Effector CD4-positive, alpha-beta T cell (primary cell): ENCODE results near the gene FLRT2. TPM values are rescaled to one million over a fixed set of nuclear protein-coding genes. Genes with fewer than 3 reads are reported as not detected.

ENCODE experiments used
- DNase-seq: peaks from one replicate; pipeline ENCODE4 v3.0.0-alpha.2; 2020
- total RNA-seq: gene quantifications from one replicate; lab custom pipeline; 2026; lab: John Stamatoyannopoulos, UW

FLRT2 gene
- total RNA-seq: not detected

DNA sequence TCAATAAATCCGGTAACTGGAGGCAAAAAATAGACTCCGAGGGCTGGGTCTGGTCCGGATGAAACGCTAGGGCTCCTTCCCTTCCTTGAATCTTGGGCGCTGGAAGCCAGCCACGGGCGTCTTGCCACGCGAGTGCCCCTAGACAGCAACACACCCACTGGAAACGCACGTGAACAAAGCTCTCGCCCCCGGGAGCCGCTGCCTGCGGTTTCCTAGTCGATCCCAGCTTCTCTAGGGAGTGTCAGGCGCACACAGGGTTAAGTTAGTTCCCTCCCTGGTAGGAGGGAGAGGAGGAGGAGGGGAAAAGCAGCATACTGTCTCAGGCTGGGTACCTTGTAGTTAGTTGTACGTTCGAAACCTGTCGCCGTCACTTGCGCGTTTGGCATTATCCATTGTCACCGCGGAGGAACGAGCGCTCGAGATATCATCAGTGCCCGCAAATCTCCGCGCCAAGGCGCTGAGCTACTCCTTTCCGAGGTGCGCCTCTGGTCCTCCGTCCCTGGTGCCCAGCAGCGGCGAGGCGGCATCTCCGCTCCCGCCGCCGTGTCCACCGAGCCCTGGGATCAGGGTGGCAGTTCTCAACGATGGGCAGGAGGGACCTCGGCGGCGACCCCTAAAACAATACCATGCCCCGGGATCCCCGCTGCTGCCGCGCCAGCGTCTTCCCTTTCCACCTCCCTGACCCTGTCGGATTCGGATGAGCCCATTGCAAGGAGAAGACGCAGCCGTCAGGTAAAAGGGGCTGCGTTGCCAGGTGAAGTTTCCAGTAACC lies at the start of gene FLRT2:
TSS of gene FLRT2 (plus strand) at position 342 of the 772 bp plus-strand sequence. CDS start 91,371 bp downstream, outside the sequence.
- DNase-seq: no peak

- DNase-seq: no peak
These were observed 48.5 kb upstream of the FLRT2 start for GRCh38 chr14:85481471-85481870.

DNA sequence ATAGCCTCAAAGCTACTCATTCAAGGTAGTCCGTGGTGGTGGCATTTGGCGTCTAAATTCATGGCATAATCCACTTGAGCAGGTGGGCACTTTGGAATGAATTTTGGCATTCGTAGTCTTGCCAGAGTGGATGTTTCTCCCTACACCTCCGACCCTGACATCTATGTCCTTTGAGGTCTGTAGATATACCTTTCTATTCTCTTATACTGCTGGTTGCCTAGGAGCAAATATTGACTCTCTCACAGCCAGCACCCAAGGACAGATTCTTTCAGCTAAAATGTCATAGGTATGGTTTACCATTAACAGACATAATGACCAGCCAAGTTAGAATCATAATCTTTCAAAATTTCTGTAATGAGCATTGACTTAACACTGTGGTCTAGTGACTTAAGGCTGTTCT lies 47.4 kb upstream of the FLRT2 start:
- DNase-seq: no peak

DNA sequence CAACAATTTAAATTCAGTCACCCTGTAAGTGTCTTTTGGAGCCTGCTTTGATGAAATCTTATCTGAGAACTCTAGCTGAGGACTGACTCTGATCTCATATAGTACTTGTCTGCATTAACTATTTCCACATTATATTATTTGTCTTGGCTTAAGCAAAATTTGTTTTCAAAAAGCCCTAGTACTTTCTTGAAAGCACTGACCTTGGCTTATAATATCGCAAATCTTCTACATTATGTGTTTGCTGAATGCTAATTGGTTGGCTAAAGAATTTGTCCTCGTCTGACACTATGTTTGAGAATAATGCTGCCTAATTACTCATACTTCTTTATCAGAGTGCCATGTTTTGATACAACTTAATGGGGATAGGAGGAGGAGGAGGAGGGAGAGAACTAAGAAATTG lies 46.9 kb upstream of the FLRT2 start:
- no peak for DNase-seq

- no peak for DNase-seq
These were observed 46.3 kb upstream of the FLRT2 start for GRCh38 chr14:85483652-85484051.

GRCh38 chr14:85487215-85487614 lies 42.7 kb upstream of the FLRT2 start:
- no peak for DNase-seq

- DNase-seq: no peak
These were observed 28.2 kb upstream of the FLRT2 start for GRCh38 chr14:85501751-85502150.

- no peak for DNase-seq
These were observed 21.1 kb upstream of the FLRT2 start for GRCh38 chr14:85508863-85509262.

- DNase-seq: no peak
These were observed 17.5 kb upstream of the FLRT2 start for GRCh38 chr14:85512451-85512850.

- no peak for DNase-seq
These were observed 15.5 kb upstream of the FLRT2 start for GRCh38 chr14:85514487-85514886.

DNA sequence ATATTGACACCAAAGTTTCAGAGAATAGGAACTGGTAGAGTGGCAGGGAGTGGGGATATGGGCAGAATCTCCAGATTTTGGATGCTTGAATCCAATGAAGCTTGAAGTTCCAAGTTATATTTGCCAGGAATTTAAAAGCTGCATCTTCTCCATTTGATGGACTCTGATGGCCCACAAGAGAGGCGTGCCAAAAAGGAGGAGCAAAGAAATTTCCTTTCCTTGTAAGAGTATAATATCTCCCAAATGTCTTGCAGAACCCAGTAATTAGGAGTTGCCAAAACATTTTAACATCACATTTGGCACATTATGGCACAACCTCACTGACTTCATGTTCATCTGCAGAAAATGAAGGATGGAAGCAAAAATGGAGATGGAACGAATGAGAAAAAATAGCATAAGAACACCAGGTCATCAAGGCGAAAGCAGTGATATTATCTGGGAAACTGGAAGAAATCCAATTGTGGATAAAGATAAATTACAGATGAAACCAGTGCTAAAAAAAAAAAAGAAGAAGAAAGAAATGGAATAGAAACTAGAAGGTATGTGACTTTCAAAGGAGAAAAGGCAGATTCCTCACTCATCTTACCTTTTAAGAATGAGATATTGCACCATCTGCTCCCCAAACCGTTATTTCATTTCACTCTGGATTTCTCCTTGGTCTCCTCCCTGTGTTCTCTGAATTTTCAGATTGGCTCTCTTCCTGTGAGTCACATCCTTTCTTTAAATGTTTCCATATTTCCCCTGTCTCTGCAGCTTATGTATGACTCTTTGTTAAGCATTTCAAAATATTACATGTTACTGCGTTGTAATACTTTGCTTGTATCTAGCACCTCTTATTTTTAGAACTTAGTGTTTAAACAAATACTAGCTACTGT lies 13.5 kb upstream of the FLRT2 start:
- no peak for DNase-seq

DNA sequence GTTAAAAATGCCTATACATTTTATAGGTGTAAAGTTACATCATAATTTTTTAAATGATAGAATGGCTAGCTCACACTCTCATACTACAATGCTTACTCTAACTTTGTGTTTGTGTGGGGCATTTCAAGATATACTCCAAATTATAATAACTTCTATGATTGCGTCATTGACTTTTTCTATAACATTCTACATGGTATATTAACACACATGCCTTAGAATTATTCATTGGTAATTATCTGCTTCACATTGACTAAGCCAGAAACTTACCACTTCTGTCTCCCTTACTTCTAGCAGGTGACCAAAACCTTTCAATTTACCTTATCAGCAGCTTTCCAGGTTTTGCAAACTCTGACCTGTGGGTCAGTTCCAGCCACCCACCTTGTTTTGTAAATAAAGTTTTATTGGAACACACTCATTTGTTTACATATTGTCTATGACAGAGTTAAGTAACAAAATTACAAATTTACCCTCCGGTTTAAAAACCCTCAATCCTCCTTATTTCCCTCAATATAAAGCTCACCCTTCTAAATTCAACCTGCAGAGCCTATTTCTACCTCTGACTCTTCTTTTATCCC lies 12.7 kb upstream of the FLRT2 start:
- DNase-seq: no peak

DNA sequence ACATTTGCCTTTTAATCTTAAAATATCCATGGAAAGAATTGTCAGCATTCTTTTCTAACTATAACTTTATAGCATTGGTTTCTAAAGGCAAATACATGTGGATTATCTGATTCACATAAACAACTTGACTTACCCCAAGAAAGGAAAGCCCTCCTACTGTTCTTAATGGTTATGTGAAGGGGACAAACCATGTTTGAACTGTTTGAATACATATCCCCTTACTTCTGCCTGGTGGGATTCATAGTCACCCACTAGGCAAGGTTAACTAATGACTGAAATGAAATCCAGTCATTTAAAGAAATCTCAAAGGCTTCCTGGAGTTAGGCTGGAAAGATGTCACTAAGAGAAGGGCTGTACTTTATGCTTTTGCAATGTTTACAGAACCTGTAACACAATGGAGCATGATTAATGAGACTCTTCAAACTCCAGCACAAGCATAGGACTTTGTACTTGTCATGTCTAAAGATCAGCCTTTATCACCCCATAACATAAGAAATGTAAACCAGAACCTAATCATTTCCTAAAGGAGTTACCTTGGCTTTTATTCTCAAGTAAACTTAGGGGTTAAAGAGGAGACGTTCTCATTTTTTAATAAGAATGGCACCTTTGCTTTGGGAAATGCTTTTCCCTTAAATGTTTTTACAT lies 10.2 kb upstream of the FLRT2 start:
- DNase-seq: no peak

DNA sequence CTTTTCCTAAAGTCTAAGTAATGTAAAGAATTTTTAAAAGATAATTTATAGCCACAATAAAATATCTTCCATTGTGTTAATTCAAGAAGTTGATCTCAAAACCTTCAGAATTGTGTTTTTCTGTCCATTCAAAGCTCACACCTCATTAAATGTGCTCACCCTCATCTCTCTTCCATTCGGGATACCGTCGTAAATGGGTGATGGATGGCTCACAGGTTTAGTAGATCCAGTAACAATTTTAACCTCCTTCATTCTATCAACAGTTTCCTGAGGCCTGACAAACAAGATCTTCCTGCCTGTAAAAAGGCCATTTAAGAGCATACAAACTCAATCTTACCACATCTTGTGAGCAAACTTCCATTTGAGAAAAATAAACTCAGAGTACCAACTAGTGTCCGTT lies 9.4 kb upstream of the FLRT2 start:
- DNase-seq: no peak

DNA sequence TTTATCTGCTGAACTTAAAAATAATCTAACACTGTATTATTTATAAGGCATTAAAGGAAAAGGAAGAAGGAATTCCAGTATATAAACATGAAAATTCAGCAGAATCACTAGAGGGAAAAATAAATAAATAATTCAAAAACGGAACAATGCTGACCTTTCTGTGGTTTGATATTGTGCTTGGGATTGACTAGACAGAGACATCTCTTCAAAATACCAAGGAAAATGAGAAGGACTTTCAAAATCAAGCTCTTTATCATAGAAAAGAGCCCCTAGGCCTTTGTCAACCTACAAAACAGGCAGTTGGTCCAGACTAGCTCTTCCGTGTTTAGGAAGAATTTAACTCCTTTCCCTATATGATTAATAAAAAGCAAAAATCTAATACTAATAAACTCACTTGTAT lies 6.3 kb upstream of the FLRT2 start:
- no peak for DNase-seq

- DNase-seq: no peak
These were observed 2.9 kb upstream of the FLRT2 start for GRCh38 chr14:85527006-85527405.

GRCh38 chr14:85527445-85528035 lies 2.4 kb upstream of the FLRT2 start:
- no peak for DNase-seq

DNA sequence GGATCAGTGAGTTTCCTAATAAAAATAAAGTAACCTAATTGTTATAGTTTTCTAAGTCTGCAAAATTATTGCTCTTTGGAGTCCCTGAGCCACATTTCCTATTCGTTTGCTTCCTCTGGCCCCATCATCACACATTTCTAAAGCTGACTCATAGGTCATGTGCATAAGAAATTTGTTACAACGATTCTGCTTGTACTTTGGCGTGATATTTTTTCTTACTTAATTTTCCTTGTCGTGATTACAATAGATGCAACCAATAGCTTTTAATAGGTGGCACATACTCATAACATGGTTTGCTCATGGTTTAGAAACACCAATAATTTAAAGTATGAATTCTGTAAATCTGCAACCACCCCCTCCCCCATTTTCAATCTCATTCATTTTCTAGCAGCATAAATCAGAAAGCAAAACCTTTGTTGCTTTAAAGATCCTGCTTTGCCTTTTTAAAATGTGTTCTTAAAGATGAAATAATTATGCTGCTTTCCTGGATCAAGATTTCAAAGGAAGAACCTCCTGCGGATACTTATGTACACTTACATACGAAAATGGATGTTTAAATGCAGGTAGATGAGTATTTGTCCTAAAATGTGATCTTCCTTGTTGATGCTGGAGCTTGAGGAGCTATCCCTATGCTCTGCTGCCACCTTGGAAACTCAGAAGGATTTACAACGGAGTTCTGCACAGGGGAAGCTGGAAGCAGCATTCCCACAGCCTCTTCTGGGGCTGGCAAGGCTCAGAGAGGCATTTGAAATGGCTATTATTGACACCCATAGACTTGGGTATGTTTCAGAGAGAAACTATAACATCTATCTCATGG lies 1.7 kb upstream of the FLRT2 start:
- no peak for DNase-seq

DNA sequence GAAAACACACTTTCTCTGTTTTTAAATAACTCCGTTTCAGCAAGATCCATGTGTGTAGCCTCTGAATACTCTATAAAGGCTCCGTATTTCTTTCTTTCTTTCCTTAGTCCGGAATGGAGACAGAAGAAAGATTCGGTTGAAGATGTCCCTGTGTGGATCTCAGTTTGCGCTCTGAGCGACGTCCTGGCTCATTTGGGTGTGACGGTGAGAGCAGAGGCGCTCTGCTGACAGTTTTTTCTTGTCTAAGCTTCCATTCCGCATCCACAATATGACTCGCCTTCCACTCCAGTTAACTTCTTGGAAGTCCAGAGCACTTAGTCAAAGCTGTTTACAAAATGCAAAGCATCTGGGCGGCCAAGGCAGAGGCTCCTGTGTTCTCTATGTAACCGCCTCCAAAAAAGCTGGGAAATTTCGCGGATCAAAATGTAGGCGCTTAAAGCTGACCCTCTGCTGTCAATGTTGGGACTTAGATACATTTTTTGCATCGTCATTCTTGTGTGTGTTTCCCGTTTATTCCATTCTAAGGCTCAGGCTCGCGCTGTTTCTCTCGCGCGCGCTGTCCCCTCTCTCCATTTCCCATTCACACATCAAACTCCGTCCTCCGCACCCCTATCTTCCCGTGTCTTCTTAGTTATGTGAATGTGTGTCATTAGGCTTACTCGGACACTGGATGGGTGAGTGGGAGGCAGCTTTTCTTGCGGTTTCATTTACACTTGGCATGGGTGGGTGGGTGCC lies 880 bp upstream of the FLRT2 start:
- no peak for DNase-seq

GRCh38 chr14:85530626-85531025 lies 682 bp downstream of the FLRT2 start:
- DNase-seq: no peak

DNA sequence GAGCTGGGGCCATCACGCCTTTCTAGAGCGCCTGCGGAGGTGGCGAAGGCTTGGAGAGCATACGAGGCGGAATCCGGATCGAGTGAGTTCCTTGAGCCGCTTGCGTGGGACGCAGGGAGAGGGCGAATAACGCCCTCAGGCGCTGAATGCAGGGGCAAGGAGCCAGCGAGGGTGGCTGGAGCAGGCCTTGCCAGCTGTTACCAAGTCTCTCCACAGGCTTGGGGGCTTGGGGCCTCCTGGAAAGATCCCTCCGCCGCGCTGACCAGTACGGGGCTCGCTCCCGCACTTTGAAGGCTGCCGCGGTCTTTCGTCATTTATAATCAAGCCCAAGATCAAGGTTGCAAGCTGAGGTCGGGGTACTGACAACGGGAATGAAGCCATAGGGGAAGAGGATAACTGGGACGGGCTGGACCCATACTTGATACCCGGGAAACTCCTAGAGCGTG lies 1.2 kb downstream of the FLRT2 start:
- no peak for DNase-seq
